ENCODE data around the gene LRRC72.
"Not testable (repeated sequence)": the region's sequence is repeated elsewhere in the genome, so short reads cannot be mapped to it uniquely, and the experiment has no call there.

The LRRC72 gene

GRCh38 chr7:16526742-16527540 lies at the start of gene LRRC72:
Gene LRRC72, plus strand, starts transcription at chr7:16526825. Its CDS starts 128 bp downstream, at chr7:16526953.
- no peak for TF ChIP-seq POLR2A (IDR thresholded peaks at IDR 0.05; ENCODE audit: low read length)
- TF ChIP-seq GATA1 (IDR thresholded peaks at IDR 0.05; ENCODE audit: low read depth, low read length), result no peak
- no peak for DNase-seq

DNA sequence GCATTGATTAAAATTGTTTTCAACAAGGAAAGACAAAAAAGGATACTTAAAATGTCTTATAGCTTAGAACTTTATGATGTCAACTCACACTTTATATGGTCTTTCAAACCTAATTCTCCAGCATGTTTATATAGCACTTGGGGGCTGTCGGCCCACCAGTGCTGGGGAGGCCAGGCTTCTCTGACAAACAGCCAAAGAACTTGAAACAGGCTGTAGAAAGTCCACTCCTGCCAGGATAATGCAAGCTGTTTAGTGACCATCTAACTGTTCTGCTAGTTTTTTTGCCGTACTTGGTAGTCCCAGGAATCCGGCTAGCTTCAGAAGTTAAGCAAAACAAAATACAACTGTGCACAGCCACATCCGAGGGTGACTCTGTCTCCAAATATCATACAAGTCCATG lies 47.5 kb upstream of the LRRC72 start:
- TF ChIP-seq GATA1 (IDR thresholded peaks at IDR 0.05; ENCODE audit: low read depth, low read length), result no peak
- no peak for TF ChIP-seq POLR2A (IDR thresholded peaks at IDR 0.05; ENCODE audit: low read length)
- DNase-seq, result no peak

GRCh38 chr7:16479591-16479990 lies 47.0 kb upstream of the LRRC72 start:
- no peak for TF ChIP-seq GATA1 (IDR thresholded peaks at IDR 0.05; ENCODE audit: low read depth, low read length)
- no peak for TF ChIP-seq POLR2A (IDR thresholded peaks at IDR 0.05; ENCODE audit: low read length)
- DNase-seq, result no peak

DNA sequence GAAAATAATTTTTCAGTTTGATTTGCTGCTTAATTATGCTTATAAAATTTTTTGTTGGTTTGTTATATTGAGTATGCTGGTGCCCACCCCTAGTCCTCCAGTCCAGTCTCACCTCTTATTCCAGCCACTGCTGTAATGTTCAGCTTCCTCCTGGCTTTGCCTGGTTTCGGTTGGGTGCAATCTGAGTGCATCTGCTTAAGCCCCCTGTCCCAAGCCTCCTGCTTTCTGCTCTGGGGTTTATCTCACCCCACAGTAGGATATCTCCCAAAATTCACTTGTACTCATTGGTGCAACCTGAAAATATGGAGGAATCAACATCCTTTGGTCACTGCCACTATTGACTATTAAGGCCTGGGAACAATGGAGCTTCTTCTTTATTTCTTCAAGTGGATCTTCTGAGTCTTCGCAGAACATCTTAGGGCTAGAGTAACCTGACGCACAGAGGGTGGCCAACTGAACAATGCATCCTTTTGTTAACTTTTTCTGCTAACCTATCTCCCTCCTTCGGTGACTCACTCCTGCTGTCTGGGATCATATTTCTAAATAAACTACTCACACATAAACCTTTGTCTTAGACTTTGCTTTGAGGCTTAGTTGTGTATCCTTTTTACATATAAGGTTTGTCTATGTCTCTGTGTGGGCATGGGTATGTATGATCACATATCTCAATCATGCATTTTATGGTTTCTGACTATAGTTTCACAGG lies 42.0 kb upstream of the LRRC72 start:
- no peak for DNase-seq
- TF ChIP-seq POLR2A (IDR thresholded peaks at IDR 0.05; ENCODE audit: low read length) (no peak), GATA1 (IDR thresholded peaks at IDR 0.05; ENCODE audit: low read depth, low read length) (no peak)

DNA sequence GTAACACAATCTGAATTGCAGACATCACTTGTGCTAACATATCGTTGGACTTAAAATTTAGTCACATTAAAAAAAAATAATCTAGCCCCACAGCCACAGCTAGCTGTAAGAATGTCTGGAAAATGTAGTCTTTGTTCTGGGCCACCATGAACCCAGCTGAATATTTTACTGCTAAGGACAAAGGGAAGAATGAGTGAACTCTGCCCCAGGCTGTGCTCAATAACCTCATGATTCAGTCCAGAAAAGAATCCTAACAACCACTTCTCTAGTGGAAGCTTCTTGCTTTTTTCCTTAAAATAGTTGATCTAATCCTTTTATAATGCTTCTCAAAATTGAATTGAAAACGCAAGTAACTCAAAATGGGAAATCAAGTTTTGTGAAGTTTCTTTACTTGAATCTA lies 35.5 kb upstream of the LRRC72 start:
- no peak for TF ChIP-seq POLR2A (IDR thresholded peaks at IDR 0.05; ENCODE audit: low read length)
- no peak for TF ChIP-seq GATA1 (IDR thresholded peaks at IDR 0.05; ENCODE audit: low read depth, low read length)
- no peak for DNase-seq

DNA sequence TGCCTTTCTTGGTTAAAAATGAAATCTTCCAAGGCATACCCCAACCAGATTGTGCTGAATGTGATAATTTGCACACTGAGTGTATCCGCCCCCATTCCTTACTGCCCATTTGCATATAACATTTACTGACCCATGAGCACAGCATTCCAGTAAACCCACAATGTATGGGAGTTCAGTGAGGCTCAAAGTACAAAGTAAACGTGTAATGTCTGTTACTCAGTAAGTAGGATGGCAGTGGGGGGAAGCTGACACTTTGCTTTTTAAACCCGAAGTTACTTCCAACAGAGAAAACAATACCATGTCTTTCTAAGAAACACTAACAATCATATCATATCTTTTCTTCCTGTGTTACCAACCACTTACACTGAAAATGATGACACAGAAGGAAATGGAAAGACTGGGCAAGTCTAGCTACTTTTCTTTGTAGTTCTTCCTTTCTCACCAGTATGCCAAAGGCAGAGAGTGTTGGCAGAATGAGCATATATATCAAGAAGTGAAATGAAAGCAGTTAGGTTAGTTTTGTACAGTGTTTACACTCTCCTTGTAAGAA lies 34.0 kb upstream of the LRRC72 start:
- TF ChIP-seq POLR2A (IDR thresholded peaks at IDR 0.05; ENCODE audit: low read length) (no peak), GATA1 (IDR thresholded peaks at IDR 0.05; ENCODE audit: low read depth, low read length) (no peak)
- DNase-seq, result peak in 1 of 2 experiments; percentile 13

DNA sequence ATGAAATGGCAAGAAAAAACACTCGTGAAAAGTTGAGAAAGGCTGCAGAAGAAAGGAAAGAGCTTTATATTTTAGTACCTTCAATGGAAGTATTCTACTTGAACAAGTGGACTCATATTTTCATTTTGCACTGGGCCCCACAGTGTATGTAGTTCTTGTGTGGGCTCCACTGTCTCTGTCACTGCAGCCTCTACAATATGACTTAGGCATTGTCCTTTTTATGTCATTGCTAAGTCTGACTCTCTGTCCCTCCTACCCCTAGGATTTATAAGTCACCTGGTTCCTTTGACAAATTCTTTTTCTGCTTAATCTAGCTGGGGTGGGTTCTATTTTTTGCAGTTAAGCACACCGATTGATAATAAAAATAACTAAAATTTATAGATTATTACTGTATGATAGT lies 33.4 kb upstream of the LRRC72 start:
- no peak for DNase-seq
- TF ChIP-seq GATA1 (IDR thresholded peaks at IDR 0.05; ENCODE audit: low read depth, low read length) (no peak), POLR2A (IDR thresholded peaks at IDR 0.05; ENCODE audit: low read length) (no peak)

DNA sequence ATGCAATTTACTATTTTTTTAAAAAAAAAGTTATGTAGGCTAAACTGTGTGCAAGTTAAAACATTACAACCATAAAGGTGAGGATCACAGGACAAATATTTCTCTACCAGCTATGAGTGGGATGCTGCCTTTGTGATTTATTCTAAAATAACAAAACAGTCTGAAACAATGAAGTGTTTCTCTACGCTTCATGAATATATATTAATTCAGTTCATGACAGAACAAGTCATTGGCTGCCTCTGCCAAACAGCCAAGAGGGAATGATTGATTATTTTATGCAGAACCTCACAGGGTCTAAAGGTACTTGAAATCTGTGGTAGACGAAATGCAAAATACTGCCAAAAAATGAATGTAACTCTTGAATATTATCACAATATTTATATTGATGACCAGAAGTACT lies 32.1 kb upstream of the LRRC72 start:
- no peak for DNase-seq

GRCh38 chr7:16494955-16495719 lies 31.5 kb upstream of the LRRC72 start:
- TF ChIP-seq POLR2A (IDR thresholded peaks at IDR 0.05; ENCODE audit: low read length), result no peak
- no peak for TF ChIP-seq GATA1 (IDR thresholded peaks at IDR 0.05; ENCODE audit: low read depth, low read length)
- DNase-seq, result no peak

More for the DNA sequence above, 32.1 kb upstream of the LRRC72 start:
- no peak for TF ChIP-seq POLR2A (IDR thresholded peaks at IDR 0.05; ENCODE audit: low read length)

DNA sequence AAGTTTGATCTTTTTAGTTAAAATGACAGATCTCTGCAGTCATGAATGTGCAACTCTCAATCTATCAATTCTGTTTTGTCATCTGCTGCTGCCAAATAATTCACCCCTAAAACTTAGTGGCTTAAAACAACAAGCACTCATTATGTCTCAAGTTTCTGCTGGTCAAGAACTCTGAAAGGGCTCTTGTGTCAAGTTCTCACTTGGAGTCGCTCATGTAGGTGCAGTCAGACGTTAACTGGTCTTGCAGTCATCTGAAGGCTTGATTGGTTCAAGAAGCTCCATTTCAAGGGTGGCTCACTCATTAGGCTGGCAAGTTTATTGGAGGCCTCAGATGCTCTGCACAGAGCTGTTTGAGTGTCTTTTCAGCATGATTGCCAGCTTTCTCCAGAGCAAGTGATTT lies 28.5 kb upstream of the LRRC72 start:
- DNase-seq, result no peak
- TF ChIP-seq POLR2A (IDR thresholded peaks at IDR 0.05; ENCODE audit: low read length) (no peak), GATA1 (IDR thresholded peaks at IDR 0.05; ENCODE audit: low read depth, low read length) (no peak)

DNA sequence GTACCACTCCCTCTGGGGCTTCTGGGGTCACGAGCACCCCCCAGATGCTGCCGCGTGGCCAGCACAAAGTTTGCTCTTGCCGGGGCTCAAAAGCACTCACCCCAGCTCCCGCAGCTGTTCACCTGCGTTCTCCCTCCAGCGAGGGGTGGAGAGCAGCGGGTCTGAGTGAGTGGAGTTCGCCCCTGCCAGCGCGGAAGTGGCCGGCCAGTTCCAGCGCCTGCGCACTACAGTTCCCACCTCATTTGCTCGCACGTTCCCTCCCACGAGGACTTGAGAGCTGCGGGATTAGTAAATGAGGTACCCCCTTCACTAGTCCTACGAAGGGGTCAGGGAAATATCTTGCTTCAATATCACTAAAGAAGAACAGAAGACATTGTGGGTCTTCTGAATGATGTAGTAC lies 24.3 kb upstream of the LRRC72 start:
- no peak for DNase-seq
- TF ChIP-seq GATA1 (IDR thresholded peaks at IDR 0.05; ENCODE audit: low read depth, low read length) (no peak), POLR2A (IDR thresholded peaks at IDR 0.05; ENCODE audit: low read length) (no peak)

GRCh38 chr7:16504019-16504418 lies 22.6 kb upstream of the LRRC72 start:
- TF ChIP-seq POLR2A (IDR thresholded peaks at IDR 0.05; ENCODE audit: low read length), result no peak
- no peak for TF ChIP-seq GATA1 (IDR thresholded peaks at IDR 0.05; ENCODE audit: low read depth, low read length)
- DNase-seq, result no peak

DNA sequence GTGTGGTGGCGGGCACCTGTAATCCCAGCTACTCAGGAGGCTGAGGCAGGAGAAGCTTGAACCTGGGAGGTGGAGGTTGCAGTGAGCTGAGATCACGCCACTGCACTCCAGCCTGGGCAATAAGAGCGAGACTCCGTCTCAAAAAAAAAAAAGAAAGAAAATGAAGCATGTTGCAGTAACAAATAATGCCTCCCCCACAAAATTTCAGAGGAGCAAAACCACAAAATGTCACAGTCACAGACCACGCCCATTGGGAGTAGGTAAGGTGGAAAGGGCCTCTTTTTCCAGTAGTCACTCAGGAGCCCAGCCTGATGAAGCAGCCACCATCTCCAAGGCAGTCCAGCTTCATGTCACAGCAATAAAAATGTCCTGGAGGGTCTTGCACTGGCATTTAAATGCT lies 20.2 kb upstream of the LRRC72 start:
- not testable (repeated sequence) for DNase-seq

- no peak for DNase-seq
- TF ChIP-seq GATA1 (IDR thresholded peaks at IDR 0.05; ENCODE audit: low read depth, low read length) (no peak), POLR2A (IDR thresholded peaks at IDR 0.05; ENCODE audit: low read length) (no peak)
Measured at GRCh38 chr7:16509829-16510228, 16.8 kb upstream of the LRRC72 start.

All from erythroblast (primary cell).